NCI-H2029 (cell line): Measurements from ENCODE around the gene ZNF783.

ENCODE experiments used
- DNase-seq: peaks from one replicate; lab custom pipeline; 2025; lab: John Stamatoyannopoulos, UW

The ZNF783 gene

DNA sequence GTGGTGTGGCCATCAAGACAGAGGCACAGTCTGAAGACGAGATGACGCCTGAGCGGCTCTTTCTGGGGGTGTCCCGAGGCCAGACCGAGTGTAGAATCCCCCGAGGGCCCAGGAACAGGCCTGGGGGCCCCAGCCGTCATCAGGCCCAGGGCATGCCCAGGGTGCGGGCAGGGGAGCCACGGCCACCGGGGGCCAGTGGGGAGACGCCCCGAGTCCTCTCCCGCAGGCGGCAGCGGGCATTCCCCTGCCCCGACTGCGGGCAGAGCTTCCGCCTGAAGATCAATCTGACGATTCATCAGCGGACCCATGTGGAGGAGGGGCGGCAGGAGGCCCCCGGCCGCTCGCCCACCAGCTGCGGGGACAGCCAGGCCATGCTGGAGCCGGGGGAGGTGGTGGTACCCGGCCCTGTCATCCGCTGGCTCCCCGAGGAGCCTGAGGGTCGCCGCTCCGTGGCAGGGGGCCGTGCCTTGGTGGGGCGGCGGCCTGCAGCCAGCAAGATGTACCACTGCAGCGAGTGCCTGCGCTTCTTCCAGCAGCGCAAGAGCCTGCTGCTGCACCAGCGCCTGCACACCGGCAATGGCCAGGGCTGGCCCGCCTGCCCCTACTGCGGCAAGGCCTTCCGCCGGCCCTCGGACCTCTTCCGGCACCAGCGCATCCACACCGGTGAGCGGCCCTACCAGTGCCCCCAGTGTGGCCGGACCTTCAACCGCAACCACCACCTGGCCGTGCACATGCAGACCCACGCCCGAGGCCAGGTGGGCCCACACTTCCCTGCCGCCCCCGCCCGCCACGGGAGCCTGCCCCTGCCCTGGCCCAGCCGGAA is 19.7 kb downstream of the ZNF783 start:
- DNase-seq = no peak

DNA sequence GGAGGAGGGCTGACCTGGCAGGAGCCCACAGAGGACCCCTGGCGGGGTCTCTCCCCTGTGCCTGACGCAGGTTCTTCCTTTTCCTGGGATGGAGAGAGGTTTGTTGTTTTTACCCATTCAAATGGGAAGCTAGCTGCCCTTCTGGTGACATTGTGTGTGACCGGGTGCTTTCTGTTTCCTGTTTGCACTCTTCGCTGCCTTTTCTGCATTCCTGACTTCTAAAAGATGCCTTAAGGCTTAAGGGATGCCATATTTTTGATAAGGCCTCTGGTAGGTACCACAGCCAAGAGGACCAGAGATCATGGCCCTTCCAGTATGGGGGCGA is 20.3 kb downstream of the ZNF783 start:
- no peak for DNase-seq

DNA sequence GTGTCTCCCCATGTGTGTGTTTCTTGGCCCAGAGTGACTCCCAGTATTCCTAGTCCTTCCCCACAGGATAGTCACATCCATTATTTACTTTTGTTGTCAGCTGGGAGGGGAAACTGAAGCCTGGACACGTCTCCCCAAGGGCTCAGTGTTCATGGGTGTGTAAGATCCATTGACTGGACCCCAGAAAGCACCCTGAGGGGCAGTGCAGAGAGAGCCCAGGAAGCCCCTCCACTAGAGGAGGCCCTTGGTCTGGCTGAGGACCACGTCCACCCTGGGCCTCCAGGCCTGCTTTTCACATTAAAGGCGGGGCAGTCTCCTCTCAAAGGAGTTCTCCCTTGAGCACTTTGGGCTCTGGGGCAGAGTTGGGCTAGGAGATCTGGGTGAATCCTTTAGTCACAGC is 21.3 kb downstream of the ZNF783 start:
- DNase-seq = no peak

DNA sequence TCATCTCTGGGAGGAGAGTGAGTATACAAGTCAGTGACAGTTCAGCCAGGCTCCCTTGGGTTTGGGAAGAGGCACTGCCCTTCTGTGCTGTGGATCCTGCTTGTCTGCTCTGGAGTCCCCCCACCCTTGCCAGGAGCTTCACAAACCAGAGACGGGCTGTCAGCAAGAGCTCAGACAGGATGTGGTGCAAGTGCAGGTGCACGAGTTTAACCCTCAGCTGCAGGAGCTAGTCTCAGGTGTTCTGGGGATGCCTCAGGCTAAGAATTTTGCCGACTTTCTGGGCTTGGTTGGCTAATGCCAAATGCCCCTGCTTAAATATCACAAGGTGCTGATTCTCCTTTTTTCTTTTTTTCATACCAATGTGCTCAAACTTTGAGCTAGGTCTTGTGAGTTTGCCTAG is 22.3 kb downstream of the ZNF783 start:
- DNase-seq = no peak

DNA sequence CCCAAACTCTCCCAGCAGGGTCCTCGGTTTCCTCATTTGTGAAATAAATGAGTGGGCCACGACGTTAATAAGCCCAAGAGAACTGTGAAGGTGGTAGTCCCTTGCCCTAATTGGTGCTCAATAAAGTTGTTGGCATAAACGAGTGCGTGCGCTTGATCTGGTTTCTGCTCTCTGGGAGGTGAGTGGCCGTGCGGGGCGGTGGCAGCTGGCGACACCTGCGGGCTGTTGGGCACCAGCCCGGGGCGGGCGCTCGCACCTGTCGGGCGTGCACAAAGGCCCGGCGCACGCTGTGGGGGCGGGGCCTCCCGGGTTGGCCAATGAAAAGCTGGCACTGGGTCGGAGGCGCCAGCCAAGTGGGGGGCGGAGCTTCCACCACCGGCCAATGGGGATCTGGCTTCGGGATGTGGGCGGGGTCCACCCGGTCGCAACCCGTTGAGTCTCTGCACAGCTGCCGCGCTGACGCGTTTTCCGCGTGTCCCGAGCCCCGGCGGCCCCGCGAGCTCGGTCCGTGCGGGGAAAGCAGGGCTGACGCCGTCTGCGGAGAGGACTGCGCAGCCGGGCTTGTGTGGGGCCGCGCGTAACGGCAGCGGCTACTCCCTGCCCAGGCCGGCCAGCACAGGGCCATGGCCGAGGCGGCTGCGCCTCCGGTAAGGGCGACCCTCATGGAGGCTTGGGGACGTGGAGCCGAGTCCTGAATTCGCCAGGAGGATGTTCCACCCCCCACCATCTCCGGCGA is 23.0 kb downstream of the ZNF783 start:
- DNase-seq = peak; percentile 96

DNA sequence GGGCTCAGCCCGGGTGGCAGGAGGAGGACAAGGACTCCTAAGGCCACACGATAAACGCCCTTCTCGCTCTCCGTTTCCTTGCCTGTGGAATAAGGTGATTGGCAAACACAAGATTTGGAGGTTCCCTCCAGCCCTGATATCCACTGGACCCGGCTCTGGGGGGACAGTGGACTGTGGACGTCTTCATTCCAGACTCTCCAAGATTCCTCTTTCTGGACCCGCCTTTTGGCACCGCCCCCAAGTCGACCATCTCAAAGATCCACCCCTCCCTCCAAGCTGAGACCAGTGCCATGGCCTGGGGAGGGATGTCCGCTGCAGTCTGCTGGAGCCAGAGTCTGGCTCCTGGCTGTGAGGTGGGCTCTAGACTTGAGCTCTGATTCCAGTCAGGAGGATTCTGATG is 23.6 kb downstream of the ZNF783 start:
- no peak for DNase-seq

DNA sequence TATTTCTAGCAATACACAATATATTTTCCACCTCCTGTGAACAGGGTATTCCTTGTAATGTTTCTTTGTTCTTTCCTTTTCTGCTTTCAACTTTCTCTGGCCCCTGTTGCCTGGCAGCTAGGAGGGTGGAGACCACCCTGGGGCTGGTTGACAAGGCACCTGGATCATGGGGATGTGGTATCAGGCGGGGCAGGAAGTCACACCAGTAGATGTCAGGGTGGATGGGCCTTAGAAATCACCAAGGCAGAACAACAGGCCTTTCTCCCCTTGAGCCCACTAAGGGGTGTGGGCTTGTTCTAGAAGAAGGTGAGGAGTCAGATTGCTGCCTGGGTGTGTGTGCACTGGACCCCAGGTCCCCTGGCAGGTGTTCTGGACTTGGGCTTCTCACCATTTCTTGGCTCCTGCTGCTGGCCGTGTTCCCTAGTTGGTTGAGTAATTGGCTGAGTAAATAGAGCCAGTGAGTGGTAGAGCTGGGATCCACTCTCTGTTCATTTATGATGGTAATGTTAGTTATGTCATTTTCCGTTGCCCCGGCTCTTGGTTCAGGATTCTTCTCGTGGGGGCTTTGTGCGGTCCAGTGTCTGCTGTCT is 24.9 kb downstream of the ZNF783 start:
- DNase-seq = peak; percentile 55

DNA sequence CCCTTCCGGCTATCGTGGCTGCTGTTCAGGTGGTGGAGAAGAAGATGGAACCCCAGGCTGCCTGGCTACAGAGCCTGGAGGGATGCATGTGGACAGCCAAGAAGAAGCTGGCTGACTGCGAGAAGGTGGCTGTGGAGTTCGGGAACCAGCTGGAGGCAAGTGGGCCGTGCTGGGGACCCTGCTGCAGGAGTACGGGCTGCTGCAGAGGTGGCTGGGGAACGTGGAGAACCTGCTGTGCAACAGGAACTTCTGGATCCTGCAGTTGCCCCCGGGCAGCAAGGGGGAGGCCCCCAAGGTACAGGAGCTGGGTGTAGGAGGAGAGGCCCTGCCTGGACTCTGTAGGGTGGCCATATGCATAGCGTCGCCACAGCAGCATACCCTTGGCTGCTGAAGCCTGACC is 25.6 kb downstream of the ZNF783 start:
- DNase-seq = no peak

DNA sequence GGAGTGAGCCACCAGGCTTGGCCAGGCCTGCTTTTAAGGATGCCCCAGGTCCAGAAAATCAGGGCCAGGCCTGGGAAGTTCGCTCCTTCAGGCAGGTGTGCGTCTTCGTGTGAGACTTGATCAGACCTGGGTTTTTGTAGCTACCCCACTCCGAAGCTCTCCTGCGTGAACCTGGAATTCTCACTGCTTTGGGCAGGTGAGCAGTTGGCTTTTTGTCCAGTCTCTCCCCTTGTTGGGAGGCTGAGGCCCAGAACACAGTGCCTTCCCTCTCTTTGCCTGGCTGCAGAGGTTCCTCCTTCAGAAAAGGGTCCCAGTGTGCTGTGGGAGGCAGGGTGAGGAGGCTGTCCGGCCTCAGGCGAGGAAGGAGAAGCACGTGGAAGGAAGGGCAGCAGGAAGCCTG is 27.3 kb downstream of the ZNF783 start:
- no peak for DNase-seq

DNA sequence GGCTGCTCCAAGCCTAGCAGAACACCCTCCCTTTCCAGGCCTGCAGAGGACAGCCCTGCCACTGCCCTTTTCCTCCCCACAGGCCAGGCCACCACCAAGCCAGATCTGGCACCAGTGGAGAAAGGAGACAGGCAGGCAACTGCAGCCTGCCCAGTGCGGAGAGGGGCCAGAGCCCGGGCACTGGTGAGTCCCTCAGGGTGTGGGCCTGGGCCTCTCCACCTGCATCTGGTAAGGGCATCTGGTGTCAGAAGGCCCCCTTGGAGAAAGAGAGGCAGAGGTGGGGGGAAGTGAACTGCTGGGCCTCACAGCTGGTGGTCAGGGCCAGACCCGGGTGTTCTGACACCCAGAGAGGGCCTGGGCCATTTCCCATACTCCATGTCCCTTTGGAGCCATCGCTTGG is 27.9 kb downstream of the ZNF783 start:
- no peak for DNase-seq

DNA sequence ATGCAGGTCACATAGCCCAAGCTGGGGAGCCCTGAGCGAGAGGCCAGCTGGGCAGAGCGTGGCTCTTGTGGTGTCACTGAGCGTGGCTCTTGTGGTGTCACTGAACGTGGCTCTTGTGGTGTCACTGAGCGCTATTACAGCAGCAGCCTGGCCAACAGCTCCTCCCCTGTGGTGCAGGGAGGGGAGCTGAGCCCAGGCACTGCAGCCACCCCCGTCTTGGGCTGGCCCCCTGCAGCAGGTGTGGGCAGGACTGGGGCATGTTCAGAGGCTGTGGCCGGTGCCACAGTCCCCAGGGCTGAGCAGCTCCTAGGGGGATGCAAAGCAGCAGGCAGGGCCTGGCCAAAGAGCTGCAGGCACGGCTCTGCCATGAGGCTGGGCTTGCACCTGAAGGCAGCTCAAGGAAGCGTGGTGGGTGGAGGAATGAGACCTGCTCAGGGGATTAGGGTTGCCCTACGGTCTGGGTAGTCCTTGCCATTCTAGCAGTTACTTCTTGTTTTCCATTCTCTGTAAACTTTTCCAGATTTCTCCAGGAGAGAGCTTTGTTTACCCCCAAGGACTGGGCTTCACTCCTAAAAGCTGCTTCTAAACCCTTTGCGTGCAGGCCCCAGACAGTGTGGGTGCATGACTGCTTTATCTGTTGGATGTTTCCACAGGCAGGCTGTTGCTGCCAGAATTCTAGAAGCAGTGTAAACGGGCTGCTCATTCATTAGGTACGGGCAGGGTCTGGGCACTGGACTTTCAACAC is 29.2 kb downstream of the ZNF783 start:
- DNase-seq = no peak

DNA sequence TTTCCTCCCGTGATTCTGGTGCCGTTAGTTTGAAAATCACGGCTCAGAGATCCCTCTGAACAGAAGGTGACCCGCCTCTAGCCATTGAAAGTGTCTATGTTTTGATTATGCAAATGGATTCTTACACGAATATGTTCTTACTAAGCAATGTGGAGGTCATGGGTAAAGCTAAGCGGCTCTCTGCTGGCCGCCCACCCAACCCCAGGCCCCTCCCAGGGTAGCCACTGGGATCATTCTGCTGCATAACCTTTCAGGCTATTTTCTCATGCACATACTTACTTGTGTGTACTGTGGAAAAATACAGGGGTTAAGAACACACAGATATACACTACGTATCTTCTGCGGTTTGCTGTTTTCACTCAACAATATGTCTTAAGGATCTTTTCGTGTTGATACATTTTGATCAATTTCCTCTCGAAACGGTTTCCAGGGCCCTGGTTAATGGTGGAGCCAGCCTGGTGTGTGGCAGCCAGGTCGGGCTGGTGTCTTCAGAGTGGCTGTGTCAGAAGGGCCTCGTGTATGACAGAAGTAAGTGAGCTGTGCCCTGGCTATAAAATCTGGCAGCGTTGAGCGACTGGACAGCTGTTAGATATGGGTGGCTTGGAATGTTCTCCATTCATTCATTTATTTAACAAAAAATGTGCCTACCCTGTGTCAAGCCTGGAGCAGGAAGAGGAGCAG is 29.9 kb downstream of the ZNF783 start:
- no peak for DNase-seq

DNA sequence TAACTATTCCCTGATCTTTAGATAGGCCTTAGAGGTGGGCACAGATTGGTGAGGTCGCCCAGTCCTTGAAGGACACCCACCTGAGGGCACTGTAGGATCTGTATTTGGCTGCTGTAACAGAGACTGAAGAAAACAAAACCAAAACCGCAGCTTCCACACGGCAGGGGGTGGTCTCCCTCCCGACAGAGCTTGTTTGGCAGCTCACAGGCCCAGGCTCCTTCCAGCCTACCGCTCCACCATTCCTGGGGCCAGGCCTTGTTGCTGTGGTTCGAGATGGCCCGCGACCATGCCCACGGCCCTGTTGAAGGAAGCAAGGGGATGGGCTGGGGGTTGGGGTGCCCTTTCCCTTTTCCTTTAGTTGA is 30.4 kb downstream of the ZNF783 start:
- no peak for DNase-seq

DNA sequence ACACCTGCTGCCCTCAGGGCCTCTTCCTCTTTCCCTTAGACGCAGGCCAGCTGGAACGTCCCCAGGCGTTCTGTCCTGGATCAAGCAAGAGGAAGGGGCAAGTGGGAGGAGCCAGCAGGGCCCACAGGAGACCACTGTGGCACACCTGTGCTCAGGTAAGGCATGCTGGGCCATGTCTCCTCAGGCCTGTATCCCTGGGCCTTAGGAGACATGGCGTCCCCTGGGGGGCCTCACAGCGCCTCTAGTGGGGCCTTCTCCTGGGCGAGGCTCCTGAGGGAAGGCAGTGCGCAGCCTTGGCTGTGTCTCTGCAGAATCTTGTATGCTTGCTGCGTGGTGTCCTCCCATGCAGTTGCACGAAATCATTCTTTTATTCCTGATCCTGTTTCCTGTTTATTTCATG is 31.3 kb downstream of the ZNF783 start:
- no peak for DNase-seq

DNA sequence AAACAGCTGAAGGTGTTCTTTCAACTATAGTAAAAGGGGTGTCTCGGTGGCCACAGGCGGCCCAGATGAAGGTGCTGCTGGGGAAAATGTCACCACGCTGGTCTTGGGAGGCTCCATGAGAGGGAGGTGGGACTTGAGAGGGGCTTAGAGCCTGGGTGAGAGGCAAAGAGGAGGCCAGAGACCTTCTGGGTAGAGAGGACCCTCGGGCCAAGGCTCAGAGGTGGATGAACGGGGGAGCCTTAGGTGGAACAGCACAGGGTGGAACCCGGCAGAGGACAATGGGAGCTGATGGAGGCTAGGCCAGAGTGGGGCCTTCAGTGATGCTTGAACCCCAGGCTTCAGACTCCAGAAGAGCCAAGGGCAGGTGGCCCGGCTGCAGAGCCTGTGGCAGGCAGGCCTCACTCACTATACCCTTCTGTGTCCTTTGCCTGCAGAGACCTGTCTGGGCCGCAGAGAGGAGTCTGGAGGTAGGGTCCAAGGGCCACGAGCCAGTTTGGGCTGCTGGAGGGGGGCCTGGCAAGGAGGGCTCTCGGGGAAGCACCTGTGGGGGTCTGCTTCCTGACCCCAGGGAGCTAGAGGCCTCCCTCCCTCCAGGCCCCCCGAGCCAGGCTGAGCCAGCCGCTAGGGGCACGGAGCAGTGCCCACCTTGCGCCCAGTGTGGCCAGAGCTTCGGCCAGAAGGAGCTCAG is 32.1 kb downstream of the ZNF783 start:
- no peak for DNase-seq

DNA sequence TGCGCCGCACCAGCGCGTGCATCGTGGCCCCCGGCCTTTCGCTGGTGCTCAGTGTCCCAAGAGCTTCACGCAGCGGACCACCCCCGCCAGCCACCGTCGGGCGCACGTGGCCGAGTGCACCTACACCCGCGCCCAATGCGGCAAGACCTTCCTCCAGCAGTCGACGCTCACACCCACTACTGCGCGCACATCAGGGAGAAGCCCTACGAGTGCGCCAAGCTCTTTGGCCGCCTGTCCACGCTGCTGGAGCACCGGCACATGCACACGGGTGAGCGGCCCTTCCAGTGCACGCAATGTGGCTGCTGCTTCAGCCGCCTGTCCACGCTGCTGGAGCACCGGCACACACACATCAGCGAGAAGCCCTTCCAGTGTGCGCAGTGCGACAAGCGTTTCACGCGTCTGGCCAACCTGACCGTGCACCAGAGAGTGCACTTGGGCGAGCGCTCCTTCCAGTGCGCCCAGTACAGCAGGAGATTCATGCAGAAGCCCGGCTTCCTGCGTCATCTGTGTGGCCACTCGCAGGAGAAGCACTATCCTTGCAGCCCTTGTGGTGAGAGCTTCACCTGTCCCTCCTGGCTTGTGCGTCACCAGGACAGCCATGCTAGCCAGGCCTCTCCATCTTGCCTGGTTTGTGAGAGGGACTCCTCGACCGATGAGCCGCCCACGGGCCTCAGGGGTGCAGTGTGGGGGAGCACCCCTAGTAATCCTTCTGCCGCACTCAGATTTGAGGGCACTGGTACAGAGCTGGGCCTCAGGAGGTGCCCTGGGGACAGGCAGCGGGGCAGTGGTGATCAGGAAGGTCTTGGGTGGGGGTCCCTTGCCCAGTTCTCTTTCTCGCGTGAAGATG is 32.9 kb downstream of the ZNF783 start:
- DNase-seq = no peak

DNA sequence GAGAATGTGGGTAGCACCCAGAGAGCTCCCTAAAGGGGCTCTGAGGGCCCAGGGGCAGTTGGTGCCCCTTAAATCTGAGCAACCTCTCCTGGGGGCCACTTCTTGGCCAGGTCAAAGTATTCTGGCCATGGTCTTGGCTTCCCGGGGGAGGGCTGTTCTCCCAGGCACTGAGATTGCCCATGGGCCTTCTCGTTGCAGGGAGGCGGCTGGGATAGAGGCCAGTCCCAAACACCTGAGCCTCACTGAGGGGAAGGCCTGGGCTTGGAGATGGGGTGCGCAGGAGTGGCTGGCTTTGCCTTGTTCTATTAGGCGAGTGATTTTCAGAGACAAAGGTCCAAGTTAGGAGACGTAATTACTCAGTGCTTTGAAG is 33.5 kb downstream of the ZNF783 start:
- no peak for DNase-seq

DNA sequence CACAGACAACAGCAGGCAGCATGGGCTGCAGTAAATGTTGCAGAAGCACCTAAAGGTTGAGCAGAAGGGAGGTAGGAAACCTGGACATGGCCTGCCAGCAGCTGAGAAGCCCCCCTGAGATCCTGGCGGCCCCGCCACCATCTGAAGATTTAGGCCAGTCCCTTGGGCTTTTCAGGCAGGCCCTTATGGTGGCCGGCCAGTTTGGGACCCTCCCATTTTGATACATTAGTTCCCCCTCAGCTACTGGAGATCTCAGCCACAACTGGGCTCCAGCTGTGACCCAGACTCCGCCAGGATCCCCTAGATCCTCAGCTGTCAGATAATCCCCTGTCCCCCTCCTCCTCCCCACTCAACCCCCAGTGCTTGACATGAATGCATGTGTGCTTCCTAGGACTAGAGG is 34.4 kb downstream of the ZNF783 start:
- no peak for DNase-seq

DNA sequence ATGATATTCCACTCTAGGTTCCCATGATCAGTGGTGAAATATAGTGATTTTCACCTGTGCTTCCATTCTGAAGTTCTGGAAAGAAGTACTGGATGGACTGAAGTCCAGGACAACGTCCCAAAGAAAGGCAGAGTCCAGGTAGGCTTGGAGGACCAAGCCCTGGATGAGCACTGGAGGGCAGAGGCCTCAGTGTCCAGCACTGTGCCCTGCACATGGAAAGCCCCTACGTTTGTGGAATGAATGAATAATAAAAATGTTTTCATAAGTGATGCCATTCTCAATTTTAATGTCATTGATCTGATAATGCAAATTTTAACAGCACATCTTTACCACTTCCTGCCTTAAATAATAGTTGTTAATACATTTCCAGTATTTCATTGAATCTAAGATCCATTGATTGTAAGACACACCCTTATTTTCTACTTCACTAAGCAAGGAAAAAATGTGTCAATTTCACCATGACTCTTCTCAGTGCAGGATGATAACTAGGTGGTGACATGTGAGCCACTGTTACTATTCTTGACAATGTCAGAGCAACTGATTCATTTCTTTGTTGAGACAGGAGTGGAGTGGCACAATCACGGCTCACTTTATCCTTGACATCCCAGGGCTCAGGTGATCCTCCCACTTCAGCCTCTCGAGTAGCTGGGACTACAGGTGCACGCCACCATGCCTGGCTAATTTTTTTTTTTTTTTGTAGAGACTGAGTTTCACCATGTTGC is 35.2 kb downstream of the ZNF783 start:
- DNase-seq = no peak
